ENCODE data around the gene PRKAG2.

PRKAG2 gene

GRCh38 chr7:151518105-151518946, 358.6 kb downstream of the PRKAG2 start:
- peak; percentile 35 to 43 for DNase-seq (ENCODE audit: low read depth in 2 of 2)

- DNase-seq (ENCODE audit: low read depth in 2 of 2): no peak
These were observed 359.3 kb downstream of the PRKAG2 start for GRCh38 chr7:151517601-151518104.

- DNase-seq (ENCODE audit: low read depth in 2 of 2): no peak
These were observed 361.7 kb downstream of the PRKAG2 start for GRCh38 chr7:151515276-151515565.

GRCh38 chr7:151514461-151515275, 362.2 kb downstream of the PRKAG2 start:
- no peak for DNase-seq (ENCODE audit: low read depth in 2 of 2)

GRCh38 chr7:151513133-151513532, 363.8 kb downstream of the PRKAG2 start:
- no peak for DNase-seq (ENCODE audit: low read depth in 2 of 2)

GRCh38 chr7:151512353-151512752, 364.6 kb downstream of the PRKAG2 start:
- no peak for DNase-seq (ENCODE audit: low read depth in 2 of 2)

- no peak for DNase-seq (ENCODE audit: low read depth in 2 of 2)
These were observed 365.0 kb downstream of the PRKAG2 start for GRCh38 chr7:151511946-151512345.

- DNase-seq (ENCODE audit: low read depth in 2 of 2): no peak
These were observed 365.6 kb downstream of the PRKAG2 start for GRCh38 chr7:151511270-151511669.

GRCh38 chr7:151509670-151510333, 367.1 kb downstream of the PRKAG2 start:
- no peak for DNase-seq (ENCODE audit: low read depth in 2 of 2)

- no peak for DNase-seq (ENCODE audit: low read depth in 2 of 2)
These were observed 367.9 kb downstream of the PRKAG2 start for GRCh38 chr7:151508991-151509390.

GRCh38 chr7:151507806-151508205, 369.1 kb downstream of the PRKAG2 start:
- no peak for DNase-seq (ENCODE audit: low read depth in 2 of 2)

GRCh38 chr7:151506901-151507382, 370.0 kb downstream of the PRKAG2 start:
- DNase-seq (ENCODE audit: low read depth in 2 of 2): no peak

Measured in activated CD4-positive, alpha-beta T cell treated with anti-CD3 and anti-CD28 coated beads for 24 hours (primary cell).